Keratinocyte (primary cell): ENCODE data around the gene ARMC6. TPM values are rescaled to one million over a fixed set of nuclear protein-coding genes. Genes with fewer than 3 reads are reported as not detected.

ENCODE experiments used
- DNase-seq: peaks from one replicate; pipeline ENCODE4 v3.0.0-alpha.2; 2011; ENCODE audit warnings: low read depth, missing footprints, low spot score
- FAIRE-seq: peaks from 2 replicates; lab custom pipeline; 2011; peaks lifted over from hg19 to GRCh38; lab: Jason Lieb, UNC
- H2AFZ ChIP-seq: 2 replicates; pipeline ENCODE4 v1.6.0; 2012; ENCODE audit warnings: low read length, control low read depth, inconsistent platforms; ENCODE audit not compliant: control insufficient read depth
- H3K27ac ChIP-seq: 2 replicates; pipeline ENCODE4 v1.5.1; 2011; ENCODE audit warnings: low read length; ENCODE audit not compliant: control insufficient read depth, insufficient read depth
- H3K27me3 ChIP-seq: 3 replicates; pipeline ENCODE4 v1.6.0; 2011; ENCODE audit warnings: low read length; ENCODE audit not compliant: control insufficient read depth, insufficient read depth; ENCODE audit errors: extremely low read depth
- H3K36me3 ChIP-seq, 2 experiments: 2 replicates in 1 of 2; 3 replicates in 1 of 2; pipeline ENCODE4 v1.5.1; 2011; ENCODE audit warnings: low read length in 2 of 2, mild to moderate bottlenecking in 1 of 2; ENCODE audit not compliant: control insufficient read depth in 2 of 2, insufficient read depth in 2 of 2; ENCODE audit errors: extremely low read depth in 1 of 2
- H3K4me1 ChIP-seq: 3 replicates; pipeline ENCODE4 v1.5.1; 2011; ENCODE audit warnings: low read length; ENCODE audit not compliant: control insufficient read depth, insufficient read depth; ENCODE audit errors: extremely low read depth
- H3K4me2 ChIP-seq: 3 replicates; pipeline ENCODE4 v1.6.0; 2011; ENCODE audit warnings: low read depth, low read length; ENCODE audit not compliant: control insufficient read depth, insufficient read depth; ENCODE audit errors: extremely low read depth
- H3K4me3 ChIP-seq, 3 experiments: fragments of 200-600 bp in 1 of 3; sonication (generic) in 1 of 3; 2 replicates in 2 of 3; 3 replicates in 1 of 3; pipeline ENCODE4 v1.5.1; 2011 to 2016; ENCODE audit warnings: low read length in 3 of 3, mild to moderate bottlenecking in 3 of 3, control low read depth in 2 of 3, inconsistent platforms in 1 of 3, low read depth in 1 of 3, mixed read lengths in 1 of 3, mixed run types in 1 of 3, moderate library complexity in 1 of 3; ENCODE audit not compliant: control insufficient read depth in 2 of 3, insufficient read depth in 2 of 3; ENCODE audit errors: extremely low read depth in 1 of 3
- H3K79me2 ChIP-seq: 2 replicates; pipeline ENCODE4 v1.6.0; 2012; ENCODE audit warnings: low read length; ENCODE audit not compliant: control insufficient read depth, insufficient read depth
- H3K9ac ChIP-seq: 3 replicates; pipeline ENCODE4 v1.6.0; 2011; ENCODE audit warnings: low read length; ENCODE audit not compliant: control insufficient read depth, insufficient read depth; ENCODE audit errors: extremely low read depth
- H3K9me1 ChIP-seq: 3 replicates; pipeline ENCODE4 v1.6.0; 2011; ENCODE audit warnings: low read length; ENCODE audit not compliant: control insufficient read depth, insufficient read depth; ENCODE audit errors: extremely low read depth
- H3K9me3 ChIP-seq: 2 replicates; pipeline ENCODE4 v1.5.1; 2012; ENCODE audit warnings: low read depth, low read length; ENCODE audit not compliant: control insufficient read depth
- H4K20me1 ChIP-seq: 3 replicates; pipeline ENCODE4 v1.6.0; 2011; ENCODE audit warnings: low read length; ENCODE audit not compliant: control insufficient read depth, insufficient read depth; ENCODE audit errors: extremely low read depth
- CTCF ChIP-seq, 3 experiments: IDR thresholded peaks in 1 of 3; conservative IDR thresholded peaks in 1 of 3; optimal IDR thresholded peaks in 1 of 3; 2 replicates in 2 of 3; 3 replicates in 1 of 3; pipeline versions ENCODE3 to v1.5.1; 2011; ENCODE audit warnings: low read length in 3 of 3, mild to moderate bottlenecking in 3 of 3, moderate library complexity in 2 of 3, control low read depth in 1 of 3, inconsistent platforms in 1 of 3; ENCODE audit not compliant: insufficient read depth in 2 of 3; ENCODE audit errors: extremely low read depth in 1 of 3
- EZH2 ChIP-seq: IDR thresholded peaks from one replicate; pipeline ENCODE4 v1.6.1; 2012; ENCODE audit warnings: inconsistent platforms, mild to moderate bottlenecking, low read length, moderate library complexity
- dilution Hi-C: fragments of 300-500 bp; cut with MboI; formaldehyde crosslinking; loops from one replicate; pipeline ENCODE4 v1.7.0; 2020; ENCODE audit warnings: low sequenced_read_pairs; ENCODE audit not compliant: extremely low pct_ligation_motif_present
- polyA plus RNA-seq, 5 experiments: library from polyadenylated mRNA; depleted of rRNA in 3 of 5; stranded (reverse) in 3 of 5; stranded (forward) in 1 of 5; unstranded in 1 of 5; fragments of >200 nt; gene quantifications; 1 replicate in 1 of 5; 2 replicates in 3 of 5; 3 replicates in 1 of 5; pipeline versions ENCODE4 v1.2.1 to v1.2.3, GENCODE V29; 2011 to 2012; ENCODE audit warnings: missing spikeins in 2 of 5, low read depth in 1 of 5, low replicate concordance in 1 of 5

Gene ARMC6
- polyA plus RNA-seq, 1 donor (not counting 4 experiments of a cell fraction or from before 2014, with no cell fraction given), result 23.8 TPM

DNA sequence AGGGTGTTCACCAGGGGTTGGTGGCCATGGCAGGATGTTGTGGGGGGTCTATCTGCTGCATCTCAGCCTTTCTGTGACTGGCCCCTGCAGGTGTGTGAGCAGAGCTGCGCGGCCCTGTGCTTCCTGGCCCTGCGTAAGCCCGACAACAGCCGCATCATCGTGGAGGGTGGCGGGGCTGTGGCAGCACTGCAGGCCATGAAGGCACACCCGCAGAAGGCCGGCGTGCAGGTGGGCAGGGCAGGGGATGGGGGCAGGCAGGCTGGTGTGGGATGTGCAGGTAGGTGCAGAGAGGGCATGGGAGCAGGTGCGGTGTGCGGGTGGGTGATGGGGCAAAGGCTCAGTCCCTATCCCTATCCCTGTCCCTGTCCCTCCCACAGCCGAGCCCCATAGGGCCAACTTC lies 22.3 kb downstream of the ARMC6 start:
- no peak overlapping the region for H3K9ac ChIP-seq
- H3K4me3 ChIP-seq, result no peak overlapping the region
- H3K36me3 ChIP-seq, result peaks cover 36 to 41% of the 10 kb centered on the region in 2 experiments
- H3K4me2 ChIP-seq, result no peak overlapping the region
- H2AFZ ChIP-seq, result no peak overlapping the region
- peaks cover 2% of the 10 kb centered on the region for H3K9me1 ChIP-seq
- FAIRE-seq, result no peak
- no peak for TF ChIP-seq CTCF (optimal IDR thresholded peaks at IDR 0.05 in 1 of 3, IDR thresholded peaks at IDR 0.05 in 1 of 3, conservative IDR thresholded peaks at IDR 0.05 in 1 of 3; ENCODE audit: extremely low read depth in 1 of 3, insufficient read depth in 2 of 3, low read length in 3 of 3)
- no peak for TF ChIP-seq EZH2
- H3K27ac ChIP-seq, result no peak overlapping the region
- H3K4me1 ChIP-seq, result peaks cover 4% of the 10 kb centered on the region
- no peak for DNase-seq
- H4K20me1 ChIP-seq, result no peaks in the 10 kb centered on the region
- dilution Hi-C loops, result no loop called here
- no peaks in the 10 kb centered on the region for H3K9me3 ChIP-seq
- H3K27me3 ChIP-seq, result no peaks in the 10 kb centered on the region
- H3K79me2 ChIP-seq, result no peaks in the 10 kb centered on the region

DNA sequence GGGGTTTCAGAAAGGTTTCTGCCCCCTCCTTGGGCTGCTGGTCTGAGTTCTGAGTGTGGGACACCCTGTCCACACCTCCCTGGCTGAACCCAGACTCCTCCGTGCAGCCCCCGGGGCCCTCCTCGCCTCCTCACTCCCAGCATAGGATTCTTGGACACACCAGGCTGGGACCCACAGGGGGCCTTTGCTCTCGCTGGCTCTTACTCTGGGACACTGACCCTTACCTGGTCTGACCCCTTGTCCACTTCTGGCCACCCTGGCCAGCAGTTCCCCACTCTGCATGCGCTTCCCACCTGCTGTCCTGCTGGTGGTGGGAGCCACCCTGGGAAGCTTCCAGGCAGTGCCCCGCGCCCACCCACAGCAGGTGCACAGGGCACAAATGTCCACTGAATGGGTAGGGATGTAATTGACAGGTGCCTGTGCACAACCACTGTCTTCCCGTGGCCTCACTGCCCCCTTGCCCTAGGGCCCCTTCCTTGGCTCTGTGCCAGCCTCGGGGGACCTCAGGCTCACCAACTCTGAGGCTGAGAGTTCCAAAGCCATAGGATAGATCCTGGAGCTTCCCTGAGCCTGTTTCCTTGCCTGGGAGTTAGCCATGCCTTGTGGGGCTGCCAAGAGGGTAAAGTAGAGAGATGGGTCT lies 23.4 kb downstream of the ARMC6 start:
- DNase-seq, result no peak
- peaks cover 2% of the 10 kb centered on the region for H3K9me1 ChIP-seq
- FAIRE-seq, result no peak
- no peak overlapping the region for H2AFZ ChIP-seq
- H3K27me3 ChIP-seq, result no peaks in the 10 kb centered on the region
- dilution Hi-C loops, result no loop called here
- no peaks in the 10 kb centered on the region for H3K4me1 ChIP-seq
- no peaks in the 10 kb centered on the region for H3K79me2 ChIP-seq
- H3K27ac ChIP-seq, result no peak overlapping the region
- no peaks in the 10 kb centered on the region for H3K9me3 ChIP-seq
- no peak overlapping the region for H3K9ac ChIP-seq
- no peak overlapping the region for H3K4me3 ChIP-seq
- no peak overlapping the region for H3K4me2 ChIP-seq
- H3K36me3 ChIP-seq, result peaks cover 36 to 38% of the 10 kb centered on the region in 2 experiments
- no peaks in the 10 kb centered on the region for H4K20me1 ChIP-seq
- TF ChIP-seq EZH2, result no peak
- TF ChIP-seq CTCF (optimal IDR thresholded peaks at IDR 0.05 in 1 of 3, IDR thresholded peaks at IDR 0.05 in 1 of 3, conservative IDR thresholded peaks at IDR 0.05 in 1 of 3; ENCODE audit: extremely low read depth in 1 of 3, insufficient read depth in 2 of 3, low read length in 3 of 3), result no peak
